Neural cell (in vitro differentiated cells): ENCODE data around the gene HERPUD1.

Experiments used
- CTCF ChIP-seq: fragments of 450-650 bp; IDR thresholded peaks from 2 replicates; pipeline ENCODE4 v1.5.1; 2014; ENCODE audit warnings: antibody characterized with exemption, mild to moderate bottlenecking, moderate library complexity; ENCODE audit not compliant: poor library complexity, severe bottlenecking
- EP300 ChIP-seq: fragments of 450-650 bp; conservative IDR thresholded peaks from 2 replicates; pipeline ENCODE4 v1.6.1; 2014; ENCODE audit warnings: antibody characterized with exemption, mild to moderate bottlenecking, moderate library complexity; ENCODE audit not compliant: poor library complexity, severe bottlenecking
- EZH2 ChIP-seq: fragments of 200-600, 300-800 bp; shearing (Covaris generic), sonication (generic); IDR thresholded peaks from 2 replicates; pipeline ENCODE4 v1.6.1; 2014; ENCODE audit warnings: antibody characterized with exemption, low read length, borderline replicate concordance, mild to moderate bottlenecking; ENCODE audit not compliant: insufficient read depth, poor library complexity, severe bottlenecking
- POLR2AphosphoS5 ChIP-seq: IDR thresholded peaks from 2 replicates; pipeline ENCODE4 v1.6.1; 2012
- REST ChIP-seq: IDR thresholded peaks from 2 replicates; pipeline ENCODE4 v1.6.1; 2012; ENCODE audit warnings: borderline replicate concordance

- TF ChIP-seq CTCF (no peak), EZH2 (no peak), POLR2AphosphoS5 (no peak), EP300 (no peak), REST (no peak)
These were observed 9.2 kb downstream of the HERPUD1 start for GRCh38 chr16:56941092-56941491.
